ENCODE data around the gene FAM170B.

Gene FAM170B

GRCh38 chr10:49169776-49170175 lies 36.0 kb upstream of the FAM170B start:
- DNase-seq: no peak

DNA sequence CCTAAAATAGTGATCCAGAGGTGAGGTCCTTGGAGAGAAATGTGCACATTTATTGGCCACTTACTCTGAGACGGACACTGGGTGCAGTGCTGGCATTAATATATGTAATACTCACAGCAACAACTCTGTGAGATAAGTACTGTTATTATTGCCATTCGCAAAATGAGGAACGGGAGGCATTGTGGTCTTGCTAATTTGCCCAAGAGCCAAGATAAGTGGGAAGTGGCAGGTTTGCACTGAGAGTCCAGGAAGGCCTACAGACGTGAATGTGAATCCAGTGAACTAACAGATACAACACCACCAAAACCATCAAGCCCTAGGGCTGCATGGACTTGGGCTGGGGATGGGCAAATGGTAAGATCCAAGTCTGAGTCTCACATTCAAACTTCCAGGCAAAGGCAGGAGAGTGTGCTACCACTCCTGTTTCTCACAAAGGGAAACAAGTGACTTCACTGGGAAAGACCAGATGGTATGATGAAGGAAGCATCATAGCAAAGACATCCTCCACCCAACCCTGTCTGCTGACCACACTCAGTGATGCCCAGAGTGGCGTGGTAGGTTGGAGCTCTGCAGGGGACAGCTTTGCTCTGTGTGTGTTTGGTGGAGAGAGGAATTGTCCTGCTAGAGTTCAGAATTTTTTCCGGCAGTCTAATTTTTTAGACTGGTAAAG lies 35.1 kb upstream of the FAM170B start:
- DNase-seq: no peak

GRCh38 chr10:49168171-49168540 lies 34.3 kb upstream of the FAM170B start:
- no peak for DNase-seq

- DNase-seq: no peak
Measured at GRCh38 chr10:49167425-49168170, 33.8 kb upstream of the FAM170B start.

GRCh38 chr10:49166484-49167400 lies 32.9 kb upstream of the FAM170B start:
- DNase-seq: no peak

DNA sequence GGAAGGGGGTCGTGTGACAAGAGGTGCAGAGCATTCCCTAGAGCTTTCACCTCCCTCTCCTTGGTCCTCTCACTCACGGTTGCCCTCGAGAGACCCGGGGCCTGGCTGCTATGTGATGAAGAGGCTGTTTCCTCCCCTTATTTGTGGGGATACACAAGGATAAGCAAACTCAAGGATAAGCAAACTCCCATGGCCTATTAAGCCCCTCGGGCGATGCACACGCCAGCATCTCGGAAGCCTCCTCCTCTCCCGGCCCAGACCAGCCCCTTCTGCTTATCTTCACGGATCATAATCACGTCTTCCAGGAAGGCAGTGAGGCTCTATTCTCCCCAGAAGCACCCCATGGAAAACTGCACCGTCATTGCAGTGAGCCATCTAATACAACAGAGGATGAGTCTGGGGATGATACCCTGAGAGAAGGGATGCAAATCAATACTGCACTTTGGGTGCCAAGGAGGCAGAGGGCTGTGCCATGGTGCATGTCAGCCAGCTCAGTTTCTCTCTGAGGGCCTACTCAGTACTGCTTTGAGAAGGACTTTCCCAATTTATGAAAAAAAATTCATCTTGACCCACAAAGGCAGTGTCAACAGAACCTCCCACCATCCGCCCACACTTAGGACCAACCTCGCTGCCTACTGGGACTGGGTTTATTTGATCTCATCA lies 32.1 kb upstream of the FAM170B start:
- DNase-seq: no peak

DNA sequence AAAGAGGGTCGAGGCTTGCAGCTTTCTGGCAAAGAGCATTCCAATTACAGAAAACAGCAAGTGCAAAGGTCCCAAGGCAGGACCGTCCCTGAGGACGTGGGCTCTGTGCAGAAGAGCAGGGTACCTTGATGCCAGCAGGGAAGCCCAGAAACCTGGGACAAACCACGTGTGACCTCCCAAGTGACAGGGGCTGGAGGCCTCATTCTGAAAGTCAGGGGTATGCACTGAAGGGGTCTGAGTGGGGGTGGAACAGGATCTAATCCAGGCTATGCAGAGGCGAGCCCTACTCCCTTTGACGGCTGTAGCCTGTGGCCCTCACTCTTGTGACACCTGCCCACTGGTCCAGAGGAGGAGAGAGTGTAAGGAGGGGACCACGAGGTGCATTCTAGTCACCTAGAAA lies 31.4 kb upstream of the FAM170B start:
- no peak for DNase-seq

- DNase-seq: no peak
Measured at GRCh38 chr10:49164559-49165188, 30.9 kb upstream of the FAM170B start.

GRCh38 chr10:49163741-49164140 lies 29.9 kb upstream of the FAM170B start:
- no peak for DNase-seq

- no peak for DNase-seq
Measured at GRCh38 chr10:49162761-49163310, 29.0 kb upstream of the FAM170B start.

- DNase-seq: no peak
Measured at GRCh38 chr10:49162063-49162462, 28.2 kb upstream of the FAM170B start.

GRCh38 chr10:49161411-49161997 lies 27.7 kb upstream of the FAM170B start:
- DNase-seq: no peak

GRCh38 chr10:49160814-49161213 lies 27.0 kb upstream of the FAM170B start:
- no peak for DNase-seq

- no peak for DNase-seq
Measured at GRCh38 chr10:49160110-49160509, 26.3 kb upstream of the FAM170B start.

- DNase-seq: no peak
Measured at GRCh38 chr10:49158915-49159314, 25.1 kb upstream of the FAM170B start.

- DNase-seq: no peak
Measured at GRCh38 chr10:49158404-49158803, 24.6 kb upstream of the FAM170B start.

GRCh38 chr10:49157229-49157628 lies 23.4 kb upstream of the FAM170B start:
- DNase-seq: no peak

DNA sequence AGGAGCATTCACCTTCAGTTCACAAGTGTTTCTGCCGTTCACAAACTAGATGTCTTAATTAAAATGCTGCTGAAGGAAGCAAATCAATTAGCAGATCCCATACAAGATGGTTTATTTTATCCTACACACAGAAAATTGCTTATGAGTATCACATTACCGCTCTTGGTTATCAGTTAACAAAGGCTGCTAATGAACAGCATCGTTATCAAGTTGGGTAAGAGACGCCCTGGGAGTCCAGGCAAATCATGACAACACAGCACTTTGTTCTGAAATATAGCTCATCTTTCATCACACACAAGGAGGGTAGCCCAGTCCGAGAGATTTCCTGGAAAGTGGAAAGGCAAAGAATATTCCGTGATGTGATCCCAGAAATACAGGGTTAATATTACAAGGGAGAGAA lies 20.8 kb upstream of the FAM170B start:
- no peak for DNase-seq

DNA sequence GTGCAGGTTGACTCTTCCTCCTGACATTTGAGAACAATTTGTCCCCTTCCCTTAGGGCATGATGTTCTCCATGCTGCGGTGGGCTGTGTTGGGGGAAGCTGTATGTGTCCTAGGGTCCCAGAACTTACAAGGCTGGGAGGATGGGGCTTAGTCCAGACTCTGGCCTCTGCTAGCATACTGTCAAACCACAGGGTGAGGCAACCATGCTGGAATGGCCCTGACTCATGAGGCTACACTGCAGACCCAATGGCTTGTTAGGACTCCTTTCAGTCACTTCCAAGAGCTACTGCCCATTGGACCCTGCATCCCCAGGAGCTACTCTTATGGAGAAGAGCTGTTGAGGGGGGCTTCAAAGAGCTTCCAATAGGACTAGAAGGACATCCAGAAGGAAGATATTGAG lies 20.1 kb upstream of the FAM170B start:
- DNase-seq: no peak

GRCh38 chr10:49153115-49153514 lies 19.3 kb upstream of the FAM170B start:
- no peak for DNase-seq

DNA sequence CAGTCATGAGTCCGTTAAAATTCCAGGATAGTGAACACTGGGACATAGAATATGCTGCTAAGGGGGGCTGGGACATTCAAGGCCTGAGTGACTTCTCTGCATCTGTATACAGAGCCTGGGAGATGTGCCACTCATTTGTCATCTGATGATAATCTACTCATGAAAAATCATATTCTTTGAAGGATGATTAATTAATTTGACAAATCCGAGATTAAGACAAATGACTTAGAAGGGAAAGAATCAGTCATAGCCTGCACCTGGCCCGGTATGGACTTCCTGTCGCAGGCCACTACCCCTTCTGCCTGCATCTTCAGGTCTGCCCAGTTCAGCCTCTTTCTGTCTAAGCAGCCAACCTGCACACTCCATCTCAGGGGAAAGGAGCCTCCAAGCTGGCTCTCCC lies 18.8 kb upstream of the FAM170B start:
- no peak for DNase-seq

Measured in right kidney (tissue), 1 donor.